ENCODE measurements around the gene COL12A1. TPM values are rescaled to one million over a fixed set of nuclear protein-coding genes. Genes with fewer than 3 reads are reported as not detected.

COL12A1 gene
- total and polyA plus RNA-seq, 2 donors (not counting 1 experiment from before 2014, with no cell fraction given) = not detected

DNA sequence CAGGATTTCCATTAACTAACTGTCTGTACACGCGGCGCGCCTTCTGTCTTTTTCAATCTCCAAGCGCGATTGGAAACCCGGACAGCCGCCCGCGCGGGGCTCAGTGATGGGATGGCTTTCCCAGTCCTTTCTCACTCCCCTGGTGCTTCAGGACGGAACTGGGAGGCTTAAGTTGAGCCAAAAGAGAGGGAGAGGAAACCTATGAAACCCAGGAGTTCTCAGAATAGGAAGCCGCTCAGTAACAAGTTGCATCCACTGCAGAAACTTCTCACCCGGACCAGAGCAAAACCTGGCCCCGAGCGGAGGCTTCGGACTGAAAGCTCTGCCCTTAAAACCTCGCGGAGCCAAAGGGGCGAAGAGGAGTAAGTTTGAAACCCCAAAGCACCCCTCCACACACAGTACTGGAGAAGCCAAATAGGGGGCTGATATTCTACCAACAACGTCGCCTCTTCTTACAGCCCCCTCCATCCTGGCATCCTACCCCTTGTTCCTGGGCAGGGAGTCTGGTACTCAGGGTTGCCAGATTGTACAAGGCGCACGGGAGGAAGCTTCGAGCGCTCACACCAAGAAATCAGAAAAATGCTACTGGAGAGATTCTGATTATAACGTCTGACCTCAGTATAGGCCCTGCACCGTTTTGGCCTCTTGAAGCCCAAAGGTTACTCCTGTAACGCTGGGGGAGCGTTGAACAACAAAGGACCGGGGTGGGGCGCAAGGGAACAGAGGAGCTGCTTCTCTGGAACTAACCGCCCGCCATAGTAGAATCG lies 906 bp upstream of the COL12A1 start:
- H3K4me1 ChIP-seq (ENCODE audit: control insufficient read depth in 2 of 2, insufficient read depth in 2 of 2, low read length in 2 of 2) = peaks cover 57 to 62% of the 10 kb centered on the region in 2 donors
- Mint-ChIP-seq H3K4me1 (peaks cover 61% of the 10 kb centered on the region), H3K4me3 (peak overlapping the region; percentile 74), H3K9me3 (ENCODE audit: insufficient read depth) (no peaks in the 10 kb centered on the region), H3K27ac (no peak overlapping the region), H3K27me3 (peaks cover 85% of the 10 kb centered on the region)
- ATAC-seq (ENCODE audit: low read depth) = no peak
- H2AFZ ChIP-seq (ENCODE audit: insufficient read depth, low read depth, low read length, poor library complexity, severe bottlenecking) = peak overlapping the region; percentile 64
- H3K79me2 ChIP-seq (ENCODE audit: control insufficient read depth, insufficient read depth, low read length) = no peaks in the 10 kb centered on the region
- CTCF ChIA-PET = interaction anchor here (0.9 to 10.7 kb wide), 5 partner anchors 12 to 1477 kb away, joined by 3 to 388 read pairs (median 52); no protein-coding TSS in a partner anchor
- H3K27ac ChIP-seq (ENCODE audit: low read length in 2 of 2) = no peak overlapping the region
- H3K4me2 ChIP-seq (replicated peaks; ENCODE audit: low read depth, low read length, poor library complexity, severe bottlenecking) = peak overlapping the region; percentile 64
- no peaks in the 10 kb centered on the region for H3K36me3 ChIP-seq (replicated peaks in 1 of 2; ENCODE audit: control extremely low read depth in 1 of 2, control insufficient read depth in 1 of 2, extremely low read depth in 1 of 2, insufficient read depth in 2 of 2, low read length in 1 of 2)
- H3K9ac ChIP-seq (ENCODE audit: low read length) = peak overlapping the region; percentile 43
- WGBS (ENCODE audit: insufficient coverage) = 5% methylated on average over 34 of the region's 35 CpGs
- intact Hi-C loops (cut with micrococcal nuclease) = no loop called here
- peaks cover 0 to 82% (median 58%) of the 10 kb centered on the region in 4 experiments for H3K27me3 ChIP-seq (replicated peaks in 1 of 4; ENCODE audit: control extremely low read depth in 1 of 4, control insufficient read depth in 3 of 4, insufficient read depth in 4 of 4, low read length in 3 of 4)
- no peaks in the 10 kb centered on the region for H4K20me1 ChIP-seq (ENCODE audit: control insufficient read depth, insufficient read depth, low read length, poor library complexity, severe bottlenecking)
- TF ChIP-seq, protein P1, sequence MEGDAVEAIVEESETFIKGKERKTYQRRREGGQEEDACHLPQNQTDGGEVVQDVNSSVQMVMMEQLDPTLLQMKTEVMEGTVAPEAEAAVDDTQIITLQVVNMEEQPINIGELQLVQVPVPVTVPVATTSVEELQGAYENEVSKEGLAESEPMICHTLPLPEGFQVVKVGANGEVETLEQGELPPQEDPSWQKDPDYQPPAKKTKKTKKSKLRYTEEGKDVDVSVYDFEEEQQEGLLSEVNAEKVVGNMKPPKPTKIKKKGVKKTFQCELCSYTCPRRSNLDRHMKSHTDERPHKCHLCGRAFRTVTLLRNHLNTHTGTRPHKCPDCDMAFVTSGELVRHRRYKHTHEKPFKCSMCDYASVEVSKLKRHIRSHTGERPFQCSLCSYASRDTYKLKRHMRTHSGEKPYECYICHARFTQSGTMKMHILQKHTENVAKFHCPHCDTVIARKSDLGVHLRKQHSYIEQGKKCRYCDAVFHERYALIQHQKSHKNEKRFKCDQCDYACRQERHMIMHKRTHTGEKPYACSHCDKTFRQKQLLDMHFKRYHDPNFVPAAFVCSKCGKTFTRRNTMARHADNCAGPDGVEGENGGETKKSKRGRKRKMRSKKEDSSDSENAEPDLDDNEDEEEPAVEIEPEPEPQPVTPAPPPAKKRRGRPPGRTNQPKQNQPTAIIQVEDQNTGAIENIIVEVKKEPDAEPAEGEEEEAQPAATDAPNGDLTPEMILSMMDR (IDR thresholded peaks at IDR 0.05) = no peak
- peak; percentile 73 for TF ChIP-seq EZH2 (IDR thresholded peaks at IDR 0.05; ENCODE audit: borderline replicate concordance, insufficient read depth, low read depth, low read length, poor library complexity, severe bottlenecking)
- peak overlapping the region in 3 of 5 experiments; percentile 20 to 34 (median 32) for H3K4me3 ChIP-seq (ENCODE audit: control extremely low read depth in 1 of 5, extremely low read depth in 1 of 5, insufficient read depth in 1 of 5, low read depth in 2 of 5, low read length in 4 of 5)
- peak; percentile 54 for DNase-seq
- H3K9me3 ChIP-seq (ENCODE audit: control extremely low read depth in 1 of 3, control insufficient read depth in 2 of 3, insufficient read depth in 1 of 3, low read length in 2 of 3) = peaks cover 0 to 37% (median 0%) of the 10 kb centered on the region in 3 donors
- POLR2A ChIA-PET = no interaction called here

Data from B cell (primary cell).